Measurements from ENCODE around the gene ANP32B.
"Not testable (repeated sequence)": the region's sequence is repeated elsewhere in the genome, so short reads cannot be mapped to it uniquely, and the experiment has no call there.

ANP32B gene

DNA sequence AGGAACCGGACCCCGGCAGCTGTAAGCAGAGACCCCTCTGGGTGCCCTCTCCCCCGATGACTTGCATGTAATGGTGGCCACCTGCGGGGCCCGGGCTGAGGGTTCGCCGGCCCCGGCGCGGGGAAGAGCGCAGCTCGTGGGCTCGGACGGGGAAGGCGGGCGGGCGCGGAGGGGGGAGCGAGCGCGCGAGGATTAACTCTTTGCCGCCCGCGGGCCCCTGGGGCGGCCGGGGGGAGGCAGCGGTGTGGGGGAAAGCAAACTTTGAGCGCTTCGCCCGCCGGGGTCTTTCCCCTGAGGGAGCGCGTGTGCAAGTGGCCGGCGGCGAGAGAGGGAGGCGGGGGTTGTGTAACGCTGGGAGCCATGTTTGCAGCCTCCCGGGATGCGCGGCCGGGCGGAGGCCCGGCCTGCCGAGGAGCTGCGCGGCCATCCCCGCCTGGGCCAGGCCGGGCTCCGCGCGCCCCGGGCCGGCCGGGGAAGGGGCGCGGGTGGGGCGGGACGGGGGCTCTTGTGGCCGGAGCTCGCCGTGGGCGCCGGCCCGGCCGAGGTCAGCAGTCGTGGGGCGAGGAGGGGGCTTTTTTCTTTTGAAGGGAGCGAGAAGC is 547 bp downstream of the ANP32B start:
- peaks cover 20% of the 10 kb centered on the region for H3K4me1 ChIP-seq (ENCODE audit: control insufficient read depth, insufficient read depth, low read length)
- peak overlapping the region; percentile 96 for H3K9ac ChIP-seq (ENCODE audit: low read length)
- H3K9me3 ChIP-seq (ENCODE audit: control insufficient read depth, low read length) = no peaks in the 10 kb centered on the region
- peak overlapping the region; percentile 87 for H3K4me3 ChIP-seq (ENCODE audit: low read length)
- H3K36me3 ChIP-seq (ENCODE audit: control insufficient read depth, insufficient read depth, low read length) = no peaks in the 10 kb centered on the region
- H3K27me3 ChIP-seq (ENCODE audit: control insufficient read depth, insufficient read depth, low read length) = no peaks in the 10 kb centered on the region

- Histone ChIP-seq H3K9me3 (ENCODE audit: control insufficient read depth, low read length) (no peaks in the 10 kb centered on the region), H3K4me1 (ENCODE audit: control insufficient read depth, insufficient read depth, low read length) (peaks cover 21% of the 10 kb centered on the region)
These were observed 1.3 kb downstream of the ANP32B start for GRCh38 chr9:97984188-97985057.

GRCh38 chr9:97985058-97985861 is 2.1 kb downstream of the ANP32B start:
- Histone ChIP-seq H3K27me3 (ENCODE audit: control insufficient read depth, insufficient read depth, low read length) (no peaks in the 10 kb centered on the region), H3K4me1 (ENCODE audit: control insufficient read depth, insufficient read depth, low read length) (peaks cover 29% of the 10 kb centered on the region), H3K4me3 (ENCODE audit: low read length) (peak overlapping the region; percentile 41), H3K9ac (ENCODE audit: low read length) (peak overlapping the region; percentile 96), H3K36me3 (ENCODE audit: control insufficient read depth, insufficient read depth, low read length) (no peaks in the 10 kb centered on the region), H3K9me3 (ENCODE audit: control insufficient read depth, low read length) (no peaks in the 10 kb centered on the region)

More at GRCh38 chr9:97984188-97985057, 1.3 kb downstream of the ANP32B start:
- Histone ChIP-seq H3K36me3 (ENCODE audit: control insufficient read depth, insufficient read depth, low read length) (no peaks in the 10 kb centered on the region), H3K27me3 (ENCODE audit: control insufficient read depth, insufficient read depth, low read length) (no peaks in the 10 kb centered on the region), H3K9ac (ENCODE audit: low read length) (peak overlapping the region; percentile 96), H3K4me3 (ENCODE audit: low read length) (peak overlapping the region; percentile 46)

DNA sequence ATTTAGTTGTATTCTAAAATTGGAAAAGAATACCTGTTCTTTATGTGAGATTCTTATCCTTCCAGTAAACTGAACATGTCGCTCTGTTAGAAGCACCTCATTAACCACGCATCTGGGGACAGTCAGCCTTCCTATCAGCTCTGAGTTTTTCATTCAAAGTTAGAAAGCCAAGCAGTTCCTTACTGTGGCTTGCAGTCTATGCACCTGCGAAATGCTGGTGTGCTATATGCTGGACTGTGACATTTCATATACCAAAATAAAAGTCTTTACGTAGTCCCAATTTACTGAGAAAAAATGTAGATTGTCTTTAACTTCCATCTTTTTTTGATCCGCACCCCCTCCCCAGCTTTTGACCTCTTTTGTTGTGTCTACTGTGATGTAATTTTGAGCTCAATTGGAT is 4.3 kb downstream of the ANP32B start:
- Histone ChIP-seq H3K4me3 (ENCODE audit: low read length) (no peak overlapping the region), H3K9me3 (ENCODE audit: control insufficient read depth, low read length) (no peaks in the 10 kb centered on the region), H3K4me1 (ENCODE audit: control insufficient read depth, insufficient read depth, low read length) (peaks cover 31% of the 10 kb centered on the region), H3K9ac (ENCODE audit: low read length) (peak overlapping the region; percentile 28), H3K27me3 (ENCODE audit: control insufficient read depth, insufficient read depth, low read length) (no peaks in the 10 kb centered on the region), H3K36me3 (ENCODE audit: control insufficient read depth, insufficient read depth, low read length) (no peaks in the 10 kb centered on the region)

- H3K4me1 ChIP-seq (ENCODE audit: control insufficient read depth, insufficient read depth, low read length) = peaks cover 34% of the 10 kb centered on the region
- H3K4me3 ChIP-seq (ENCODE audit: low read length) = no peak overlapping the region
- H3K9ac ChIP-seq (ENCODE audit: low read length) = no peak overlapping the region
- no peaks in the 10 kb centered on the region for H3K27me3 ChIP-seq (ENCODE audit: control insufficient read depth, insufficient read depth, low read length)
- H3K9me3 ChIP-seq (ENCODE audit: control insufficient read depth, low read length) = no peaks in the 10 kb centered on the region
- H3K36me3 ChIP-seq (ENCODE audit: control insufficient read depth, insufficient read depth, low read length) = no peaks in the 10 kb centered on the region
These were observed 7.1 kb downstream of the ANP32B start for GRCh38 chr9:97990259-97990658.

- Histone ChIP-seq H3K36me3 (ENCODE audit: control insufficient read depth, insufficient read depth, low read length) (no peaks in the 10 kb centered on the region), H3K4me3 (ENCODE audit: low read length) (no peak overlapping the region), H3K9ac (ENCODE audit: low read length) (no peak overlapping the region), H3K27me3 (ENCODE audit: control insufficient read depth, insufficient read depth, low read length) (no peaks in the 10 kb centered on the region), H3K4me1 (ENCODE audit: control insufficient read depth, insufficient read depth, low read length) (peaks cover 24% of the 10 kb centered on the region), H3K9me3 (ENCODE audit: control insufficient read depth, low read length) (no peaks in the 10 kb centered on the region)
These were observed 8.7 kb downstream of the ANP32B start for GRCh38 chr9:97991818-97992217.

DNA sequence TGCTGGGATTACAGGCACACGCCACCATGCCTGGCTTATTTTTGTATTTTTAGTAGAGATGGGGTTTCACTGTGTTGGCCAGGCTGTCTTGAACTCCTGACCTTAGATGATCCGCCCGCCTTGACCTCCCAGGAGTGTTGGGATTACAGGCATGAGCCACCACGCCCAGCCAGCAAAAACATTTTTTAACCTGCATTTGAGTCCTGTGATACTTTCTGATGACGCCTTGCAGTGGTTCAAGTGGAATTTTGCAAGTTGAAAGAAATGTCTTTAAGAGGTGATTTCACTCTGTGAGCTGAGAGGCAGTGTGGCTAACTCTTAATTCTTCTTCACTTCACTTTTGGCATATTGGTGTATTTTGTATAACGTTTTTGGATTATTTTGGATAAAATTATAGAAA is 9.1 kb downstream of the ANP32B start:
- Histone ChIP-seq H3K36me3 (ENCODE audit: control insufficient read depth, insufficient read depth, low read length) (no peaks in the 10 kb centered on the region), H3K9ac (ENCODE audit: low read length) (no peak overlapping the region), H3K4me3 (ENCODE audit: low read length) (no peak overlapping the region), H3K27me3 (ENCODE audit: control insufficient read depth, insufficient read depth, low read length) (no peaks in the 10 kb centered on the region), H3K4me1 (ENCODE audit: control insufficient read depth, insufficient read depth, low read length) (peaks cover 24% of the 10 kb centered on the region), H3K9me3 (ENCODE audit: control insufficient read depth, low read length) (no peaks in the 10 kb centered on the region)

DNA sequence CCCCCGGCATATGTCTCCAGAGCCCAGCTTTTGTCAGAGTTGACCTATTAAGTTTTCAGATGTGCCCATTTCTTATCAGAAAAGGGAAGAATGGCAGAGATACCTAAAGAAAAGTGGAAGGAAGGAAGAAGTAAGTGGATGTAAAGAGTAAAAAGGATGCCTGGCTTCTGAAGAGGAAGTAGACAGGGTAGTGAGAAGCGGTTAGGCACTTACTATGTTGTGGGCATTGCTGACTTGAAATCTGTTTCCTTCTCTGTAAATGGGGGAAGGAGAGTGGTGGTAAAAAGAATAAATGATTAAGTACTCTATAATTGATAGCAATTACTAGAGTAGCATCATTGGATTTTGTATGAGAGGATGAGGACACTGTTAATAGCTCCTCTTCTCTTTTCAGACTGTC is 9.9 kb downstream of the ANP32B start:
- H3K4me3 ChIP-seq (ENCODE audit: low read length) = no peak overlapping the region
- peaks cover 24% of the 10 kb centered on the region for H3K4me1 ChIP-seq (ENCODE audit: control insufficient read depth, insufficient read depth, low read length)
- no peaks in the 10 kb centered on the region for H3K27me3 ChIP-seq (ENCODE audit: control insufficient read depth, insufficient read depth, low read length)
- H3K9me3 ChIP-seq (ENCODE audit: control insufficient read depth, low read length) = no peaks in the 10 kb centered on the region
- H3K9ac ChIP-seq (ENCODE audit: low read length) = no peak overlapping the region
- H3K36me3 ChIP-seq (ENCODE audit: control insufficient read depth, insufficient read depth, low read length) = no peaks in the 10 kb centered on the region

- H3K4me3 ChIP-seq (ENCODE audit: low read length) = no peak overlapping the region
- H3K9ac ChIP-seq (ENCODE audit: low read length) = no peak overlapping the region
- no peaks in the 10 kb centered on the region for H3K9me3 ChIP-seq (ENCODE audit: control insufficient read depth, low read length)
- peaks cover 21% of the 10 kb centered on the region for H3K4me1 ChIP-seq (ENCODE audit: control insufficient read depth, insufficient read depth, low read length)
- H3K36me3 ChIP-seq (ENCODE audit: control insufficient read depth, insufficient read depth, low read length) = no peaks in the 10 kb centered on the region
- no peaks in the 10 kb centered on the region for H3K27me3 ChIP-seq (ENCODE audit: control insufficient read depth, insufficient read depth, low read length)
These were observed 11.6 kb downstream of the ANP32B start for GRCh38 chr9:97994703-97995102.

DNA sequence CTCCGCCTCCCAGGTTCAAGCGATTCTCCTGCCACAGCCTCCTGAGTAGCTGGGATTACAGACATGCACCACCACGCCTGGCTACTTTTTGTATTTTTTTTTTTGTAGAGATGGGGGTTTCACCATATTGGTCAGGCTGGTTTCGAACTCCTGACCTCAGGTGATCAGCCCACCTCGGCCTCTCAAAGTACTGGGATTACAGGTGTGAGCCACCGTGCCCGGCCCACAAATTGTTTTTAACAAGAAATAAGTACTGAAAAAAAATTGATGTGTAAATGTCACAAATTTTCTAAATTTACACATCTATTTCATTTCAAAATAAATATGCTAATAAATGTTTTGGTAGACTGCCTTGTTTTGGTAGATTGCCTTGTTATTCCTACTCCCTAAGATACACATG is 13.5 kb downstream of the ANP32B start:
- H3K36me3 ChIP-seq (ENCODE audit: control insufficient read depth, insufficient read depth, low read length); H3K27me3 ChIP-seq (ENCODE audit: control insufficient read depth, insufficient read depth, low read length); H3K4me3 ChIP-seq (ENCODE audit: low read length); H3K9ac ChIP-seq (ENCODE audit: low read length); H3K9me3 ChIP-seq (ENCODE audit: control insufficient read depth, low read length): not testable (repeated sequence)
- peaks cover 13% of the 10 kb centered on the region for H3K4me1 ChIP-seq (ENCODE audit: control insufficient read depth, insufficient read depth, low read length)

- H3K4me3 ChIP-seq (ENCODE audit: low read length) = no peak overlapping the region
- no peaks in the 10 kb centered on the region for H3K9me3 ChIP-seq (ENCODE audit: control insufficient read depth, low read length)
- no peak overlapping the region for H3K9ac ChIP-seq (ENCODE audit: low read length)
- H3K4me1 ChIP-seq (ENCODE audit: control insufficient read depth, insufficient read depth, low read length) = peaks cover 4% of the 10 kb centered on the region
- H3K36me3 ChIP-seq (ENCODE audit: control insufficient read depth, insufficient read depth, low read length) = no peaks in the 10 kb centered on the region
- H3K27me3 ChIP-seq (ENCODE audit: control insufficient read depth, insufficient read depth, low read length) = no peaks in the 10 kb centered on the region
These were observed 14.5 kb downstream of the ANP32B start for GRCh38 chr9:97997330-97998276.
